Central memory CD8-positive, alpha-beta T cell (primary cell): ENCODE measurements around the gene MDM4.
"Not testable (repeated sequence)": the region's sequence is repeated elsewhere in the genome, so short reads cannot be mapped to it uniquely, and the experiment has no call there.

Source experiments
- ATAC-seq: fragments of 150-1000 bp; cut with Tn5 transposase; replicated peaks from 2 replicates; pipeline ENCODE4 v1.10.0; 2022; ENCODE audit warnings: mild to moderate bottlenecking, moderate FRiP score, moderate number of reproducible peaks; ENCODE audit not compliant: poor library complexity, severe bottlenecking; ENCODE audit errors: extremely low read depth
- DNase-seq, 2 donors: peaks; one replicate each; pipeline ENCODE4 v3.0.0; 2021; ENCODE audit warnings: low spot score in 2 of 2
- H3K27ac Mint-ChIP-seq: one replicate; pipeline ENCODE4 v1.8.0; 2022; ENCODE audit warnings: low read depth, mild to moderate bottlenecking, moderate library complexity, mixed read lengths
- H3K27me3 Mint-ChIP-seq: one replicate; pipeline ENCODE4 v1.8.0; 2022; ENCODE audit warnings: mixed read lengths
- H3K36me3 Mint-ChIP-seq: one replicate; pipeline ENCODE4 v1.8.0; 2022; ENCODE audit warnings: mild to moderate bottlenecking, moderate library complexity, mixed read lengths; ENCODE audit not compliant: insufficient read depth
- H3K4me1 Mint-ChIP-seq: one replicate; pipeline ENCODE4 v1.8.0; 2022; ENCODE audit warnings: mixed read lengths
- H3K4me3 Mint-ChIP-seq: one replicate; pipeline ENCODE4 v1.8.0; 2022; ENCODE audit warnings: mild to moderate bottlenecking, moderate library complexity, mixed read lengths
- H3K9me3 Mint-ChIP-seq: one replicate; pipeline ENCODE4 v1.8.0; 2022; ENCODE audit warnings: mixed read lengths

MDM4 gene

DNA sequence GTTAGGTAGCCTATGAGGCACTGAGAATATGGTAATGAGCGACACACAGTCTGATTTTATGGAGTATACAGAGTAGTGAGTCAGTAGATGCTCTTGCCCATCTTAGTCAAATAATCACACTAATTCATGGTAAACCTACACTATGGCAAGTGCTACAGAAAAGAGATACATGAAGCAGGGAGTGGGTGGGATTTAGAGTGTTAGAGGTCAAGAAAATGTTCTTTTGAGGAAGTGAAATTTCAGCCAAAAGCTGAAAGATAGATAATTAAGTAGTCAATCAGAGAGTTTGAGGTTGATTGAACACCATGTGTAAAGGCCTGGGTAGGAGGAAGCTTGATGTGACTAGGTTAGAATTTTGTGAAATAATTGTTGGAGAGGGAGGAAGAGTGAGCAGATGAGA lies 14.7 kb downstream of the MDM4 start:
- H3K27ac Mint-ChIP-seq = no peak overlapping the region
- H3K36me3 Mint-ChIP-seq = peaks cover 78% of the 10 kb centered on the region
- H3K4me1 Mint-ChIP-seq = peaks cover 19% of the 10 kb centered on the region
- H3K9me3 Mint-ChIP-seq = no peaks in the 10 kb centered on the region
- DNase-seq (no peak), ATAC-seq (no peak)
- H3K4me3 Mint-ChIP-seq = no peak overlapping the region
- no peaks in the 10 kb centered on the region for H3K27me3 Mint-ChIP-seq

DNA sequence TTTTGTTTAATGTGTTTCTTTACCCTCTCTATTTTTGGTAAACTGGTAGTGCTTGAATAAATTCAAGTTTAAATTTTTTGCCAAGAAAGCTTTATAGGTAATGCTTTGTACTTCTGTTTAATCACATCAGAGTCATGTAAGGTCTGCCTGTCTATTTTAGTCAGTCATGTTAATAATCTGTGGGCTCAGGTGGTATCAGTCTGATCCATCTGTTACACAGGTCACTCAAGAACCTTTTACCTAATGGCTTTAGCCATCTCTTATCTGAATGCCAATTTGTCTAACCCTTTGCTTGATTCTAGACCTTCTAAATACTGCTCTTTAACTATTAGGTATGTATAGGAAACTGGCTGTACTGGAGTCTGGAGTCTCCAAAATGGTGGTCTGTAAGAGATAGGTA lies 16.6 kb downstream of the MDM4 start:
- Mint-ChIP-seq H3K27me3 (no peaks in the 10 kb centered on the region), H3K27ac (peak overlapping the region; percentile 58), H3K4me3 (no peak overlapping the region), H3K36me3 (peaks cover 74% of the 10 kb centered on the region), H3K9me3 (no peaks in the 10 kb centered on the region), H3K4me1 (peaks cover 24% of the 10 kb centered on the region)
- DNase-seq = no peak
- ATAC-seq = no peak

DNA sequence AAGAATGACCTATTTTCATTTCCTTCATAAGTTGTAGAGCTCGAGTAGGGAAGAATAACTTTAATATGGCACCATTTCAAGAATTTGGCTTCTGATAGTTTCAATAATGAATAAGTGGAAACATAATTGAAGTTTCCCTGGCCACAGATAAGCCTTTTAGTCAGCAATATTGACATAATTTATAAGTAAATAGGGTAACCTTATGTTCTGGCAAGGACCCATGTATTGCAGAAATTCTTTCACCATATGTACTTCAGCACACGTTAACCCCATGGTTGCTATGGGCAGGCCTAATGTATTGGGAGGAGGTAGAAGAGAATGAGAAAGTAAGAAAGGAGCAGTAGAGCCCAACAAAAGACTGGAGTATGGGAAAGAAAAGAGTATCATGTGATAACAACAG lies 25.4 kb downstream of the MDM4 start:
- Mint-ChIP-seq H3K4me1 (peaks cover 56% of the 10 kb centered on the region), H3K27ac (peak overlapping the region; percentile 90)
- no peak for ATAC-seq

DNA sequence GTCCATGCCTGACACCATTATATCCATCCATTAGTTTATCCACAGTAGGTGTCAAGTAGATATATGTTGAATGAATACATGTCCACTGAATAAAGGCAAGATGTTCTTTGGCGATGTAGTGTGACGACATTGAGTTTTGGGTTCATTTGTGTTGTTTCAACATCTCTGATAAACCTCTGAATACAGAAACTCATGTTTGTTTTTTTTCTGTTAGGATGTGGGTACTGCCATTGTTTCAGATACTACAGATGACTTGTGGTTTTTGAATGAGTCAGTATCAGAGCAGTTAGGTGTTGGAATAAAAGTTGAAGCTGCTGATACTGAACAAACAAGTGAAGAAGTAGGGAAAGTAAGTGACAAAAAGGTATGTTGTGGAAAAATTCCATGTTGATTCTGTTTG lies 28.1 kb downstream of the MDM4 start:
- Mint-ChIP-seq H3K4me1 (peaks cover 58% of the 10 kb centered on the region), H3K27me3 (no peaks in the 10 kb centered on the region), H3K27ac (peak overlapping the region; percentile 90), H3K4me3 (peak overlapping the region; percentile 42), H3K9me3 (no peaks in the 10 kb centered on the region), H3K36me3 (peaks cover 73% of the 10 kb centered on the region)
- ATAC-seq (peak; percentile 99), DNase-seq (no peak)

More for the DNA sequence above, 25.4 kb downstream of the MDM4 start:
- Mint-ChIP-seq H3K36me3 (peaks cover 76% of the 10 kb centered on the region), H3K4me3 (no peak overlapping the region), H3K27me3 (no peaks in the 10 kb centered on the region), H3K9me3 (no peaks in the 10 kb centered on the region)
- DNase-seq = no peak

DNA sequence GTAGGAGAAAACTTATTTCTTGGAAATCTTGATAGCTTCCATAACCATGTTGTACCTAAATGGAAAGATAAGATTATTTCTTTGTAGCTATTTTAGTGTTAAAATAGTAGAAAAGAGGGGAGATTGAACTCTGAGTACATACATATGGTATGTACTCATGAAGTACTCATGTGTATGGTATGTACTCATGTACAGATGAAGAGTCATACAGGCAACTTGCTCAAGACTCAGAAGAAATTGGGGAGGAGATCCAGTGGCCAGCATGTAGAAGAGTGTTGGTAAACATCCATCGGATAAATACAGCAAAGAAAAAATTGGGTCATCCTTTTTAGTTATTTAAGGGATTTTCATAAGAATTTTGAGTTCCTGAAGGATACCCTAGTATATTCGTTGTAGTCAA lies 29.0 kb downstream of the MDM4 start:
- Mint-ChIP-seq H3K9me3 (no peaks in the 10 kb centered on the region), H3K4me3 (peak overlapping the region; percentile 50), H3K27me3 (no peaks in the 10 kb centered on the region), H3K4me1 (peaks cover 58% of the 10 kb centered on the region), H3K27ac (peak overlapping the region; percentile 90), H3K36me3 (peaks cover 73% of the 10 kb centered on the region)
- DNase-seq = no peak
- no peak for ATAC-seq

DNA sequence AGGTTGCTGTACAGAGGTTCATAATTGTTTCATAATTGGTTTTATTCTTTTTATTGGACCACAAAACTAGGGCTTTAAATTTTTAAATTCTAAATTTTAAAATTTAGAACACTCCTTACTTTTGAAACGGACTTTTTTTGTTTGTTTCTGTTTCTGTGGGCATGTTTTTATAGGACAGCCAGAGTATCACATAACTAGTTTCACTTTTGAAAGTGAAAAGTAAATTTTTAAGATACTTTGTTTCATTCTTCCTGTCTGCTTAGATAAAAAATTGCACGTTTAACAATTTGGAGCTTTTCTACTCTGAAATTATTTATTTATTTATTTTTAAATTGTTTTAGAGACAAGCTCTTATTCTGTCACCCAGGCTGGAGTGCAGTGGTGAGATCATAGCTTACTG lies 29.7 kb downstream of the MDM4 start:
- DNase-seq (no peak), ATAC-seq (no peak)
- Mint-ChIP-seq H3K4me1 (peaks cover 58% of the 10 kb centered on the region), H3K36me3 (peaks cover 74% of the 10 kb centered on the region), H3K27ac (peak overlapping the region; percentile 90), H3K27me3 (no peaks in the 10 kb centered on the region), H3K4me3 (no peak overlapping the region), H3K9me3 (no peaks in the 10 kb centered on the region)

DNA sequence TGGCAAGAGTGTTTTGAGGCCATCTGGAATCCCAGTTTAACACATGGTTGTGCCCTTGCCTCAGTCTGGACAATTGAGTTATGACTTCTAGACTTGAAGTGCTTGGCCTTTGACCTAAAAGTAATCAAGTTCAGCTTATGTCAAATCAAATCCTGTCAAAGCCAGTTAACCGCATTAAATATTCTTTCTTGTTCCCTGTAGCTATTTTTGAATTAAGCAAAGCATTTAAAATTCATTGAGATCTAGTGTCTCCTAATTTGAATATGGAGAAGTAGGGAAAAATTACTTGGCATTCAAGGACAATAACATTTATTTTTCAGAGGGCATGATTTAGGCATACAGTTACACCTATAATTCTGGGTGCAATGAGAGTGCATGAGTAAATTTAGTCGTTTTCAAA lies 32.1 kb downstream of the MDM4 start:
- no peaks in the 10 kb centered on the region for H3K27me3 Mint-ChIP-seq
- ATAC-seq (no peak), DNase-seq (no peak)
- no peak overlapping the region for H3K27ac Mint-ChIP-seq
- H3K9me3 Mint-ChIP-seq = no peaks in the 10 kb centered on the region
- peaks cover 38% of the 10 kb centered on the region for H3K4me1 Mint-ChIP-seq
- peaks cover 77% of the 10 kb centered on the region for H3K36me3 Mint-ChIP-seq
- no peak overlapping the region for H3K4me3 Mint-ChIP-seq

DNA sequence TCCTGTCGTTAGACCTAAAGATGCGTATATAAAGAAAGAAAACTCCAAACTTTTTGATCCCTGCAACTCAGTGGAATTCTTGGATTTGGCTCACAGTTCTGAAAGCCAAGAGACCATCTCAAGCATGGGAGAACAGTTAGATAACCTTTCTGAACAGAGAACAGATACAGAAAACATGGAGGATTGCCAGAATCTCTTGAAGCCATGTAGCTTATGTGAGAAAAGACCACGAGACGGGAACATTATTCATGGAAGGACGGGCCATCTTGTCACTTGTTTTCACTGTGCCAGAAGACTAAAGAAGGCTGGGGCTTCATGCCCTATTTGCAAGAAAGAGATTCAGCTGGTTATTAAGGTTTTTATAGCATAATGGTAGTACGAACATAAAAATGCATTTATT lies 33.1 kb downstream of the MDM4 start:
- H3K27me3 Mint-ChIP-seq = no peaks in the 10 kb centered on the region
- H3K36me3 Mint-ChIP-seq = peaks cover 71% of the 10 kb centered on the region
- peaks cover 32% of the 10 kb centered on the region for H3K4me1 Mint-ChIP-seq
- ATAC-seq = no peak
- H3K9me3 Mint-ChIP-seq = no peaks in the 10 kb centered on the region
- no peak overlapping the region for H3K27ac Mint-ChIP-seq
- DNase-seq = no peak
- H3K4me3 Mint-ChIP-seq = no peak overlapping the region

DNA sequence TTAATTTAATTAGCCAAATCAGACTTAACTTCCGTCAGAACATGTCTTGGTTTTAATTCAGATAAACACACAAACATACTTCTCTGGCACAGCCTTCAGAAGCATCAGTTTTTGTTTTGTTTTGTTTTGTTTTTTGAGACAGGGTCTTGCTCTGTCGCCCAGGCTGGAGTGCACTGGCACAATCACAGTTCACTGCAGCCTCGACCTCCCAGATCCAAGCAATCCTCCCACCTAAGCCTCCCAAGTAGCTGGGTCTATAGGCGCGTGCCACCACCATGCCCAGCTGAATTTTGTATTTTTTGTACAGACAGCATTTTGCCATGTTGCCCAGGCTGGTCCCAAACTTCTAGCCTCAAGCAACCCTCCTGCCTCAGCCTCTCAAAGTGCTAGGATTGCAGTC lies 34.7 kb downstream of the MDM4 start:
- ATAC-seq = no peak
- H3K36me3 Mint-ChIP-seq = peaks cover 70% of the 10 kb centered on the region
- no peaks in the 10 kb centered on the region for H3K9me3 Mint-ChIP-seq
- no peak overlapping the region for H3K4me3 Mint-ChIP-seq
- H3K4me1 Mint-ChIP-seq = peaks cover 20% of the 10 kb centered on the region
- no peak for DNase-seq
- no peak overlapping the region for H3K27ac Mint-ChIP-seq
- no peaks in the 10 kb centered on the region for H3K27me3 Mint-ChIP-seq

DNA sequence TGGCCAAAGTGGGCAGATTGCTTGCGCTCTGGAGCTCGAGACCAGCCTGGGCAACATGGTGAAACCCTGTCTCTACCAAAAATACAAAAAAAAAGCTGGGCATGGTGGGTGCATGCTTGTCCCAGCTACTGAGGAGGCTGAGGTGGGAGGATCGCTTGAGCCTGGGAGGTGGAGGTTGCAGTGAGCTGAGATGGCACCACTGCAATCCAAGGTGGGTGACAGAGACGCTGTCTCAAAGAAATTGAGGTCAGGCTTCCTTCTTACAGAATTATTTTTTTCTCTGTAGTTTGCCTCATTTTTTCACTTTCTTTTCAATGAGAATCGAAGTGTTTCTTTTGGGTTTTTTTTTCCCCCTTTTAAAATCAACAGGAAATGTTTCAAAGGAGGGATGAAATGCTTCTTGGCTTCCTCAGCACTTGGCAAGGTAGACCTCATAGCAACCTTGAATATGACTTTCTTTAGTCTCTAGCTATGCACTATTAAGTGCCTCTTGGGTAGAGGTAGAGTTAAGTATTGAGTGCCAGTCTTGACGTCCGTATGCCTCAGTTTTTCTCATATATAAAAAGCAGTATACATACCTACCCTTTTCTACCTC lies 40.3 kb downstream of the MDM4 start:
- Mint-ChIP-seq H3K27me3 (no peaks in the 10 kb centered on the region), H3K9me3 (no peaks in the 10 kb centered on the region), H3K27ac (no peak overlapping the region), H3K36me3 (peaks cover 36% of the 10 kb centered on the region), H3K4me3 (no peak overlapping the region), H3K4me1 (peaks cover 23% of the 10 kb centered on the region)
- DNase-seq (no peak), ATAC-seq (no peak)

DNA sequence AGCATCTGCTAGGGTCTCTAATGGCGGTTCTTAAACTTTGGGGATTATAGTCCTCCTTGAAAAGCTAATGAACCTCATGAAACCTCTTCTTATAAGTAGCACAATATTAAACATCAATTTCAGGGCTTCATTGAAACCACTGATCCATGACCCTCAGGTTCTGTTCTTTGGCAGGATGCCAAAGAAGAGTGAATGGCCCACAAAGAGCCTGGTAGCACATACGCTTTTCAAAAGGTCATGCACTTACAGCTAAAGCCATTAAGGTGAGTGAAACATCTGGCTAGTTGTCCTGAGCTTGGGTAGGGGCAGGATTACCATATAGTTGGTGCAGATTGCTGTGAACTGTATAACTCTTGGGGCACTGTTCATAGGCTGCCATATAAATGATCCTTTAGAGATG lies 42.3 kb downstream of the MDM4 start:
- ATAC-seq = no peak
- H3K36me3 Mint-ChIP-seq = peaks cover 22% of the 10 kb centered on the region
- no peak overlapping the region for H3K27ac Mint-ChIP-seq
- H3K27me3 Mint-ChIP-seq = no peaks in the 10 kb centered on the region
- H3K4me1 Mint-ChIP-seq = peaks cover 28% of the 10 kb centered on the region
- DNase-seq = no peak
- H3K9me3 Mint-ChIP-seq = no peaks in the 10 kb centered on the region
- no peak overlapping the region for H3K4me3 Mint-ChIP-seq

DNA sequence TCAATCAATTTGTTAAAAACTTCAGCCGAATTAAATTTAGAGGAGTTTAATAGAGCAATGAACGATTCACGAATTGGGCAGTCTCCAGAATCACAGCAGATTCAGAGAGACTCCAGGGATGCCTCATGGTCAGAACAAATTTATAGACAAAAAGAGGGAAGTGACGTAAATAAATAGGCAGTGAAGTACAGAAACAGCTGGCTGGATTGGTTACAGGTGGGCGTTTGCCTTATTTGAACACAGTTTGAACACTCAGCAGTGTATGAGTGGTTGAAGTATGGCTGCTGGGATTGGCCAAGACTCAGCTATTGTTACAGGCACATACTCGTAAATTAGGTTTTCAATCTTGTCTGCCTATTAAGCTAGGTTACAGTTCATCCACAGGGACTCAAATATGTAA lies 43.8 kb downstream of the MDM4 start:
- peak overlapping the region; percentile 32 for H3K27ac Mint-ChIP-seq
- peaks cover 27% of the 10 kb centered on the region for H3K36me3 Mint-ChIP-seq
- not testable (repeated sequence) for ATAC-seq, H3K9me3 Mint-ChIP-seq, DNase-seq, H3K27me3 Mint-ChIP-seq, H3K4me3 Mint-ChIP-seq
- H3K4me1 Mint-ChIP-seq = peaks cover 40% of the 10 kb centered on the region

DNA sequence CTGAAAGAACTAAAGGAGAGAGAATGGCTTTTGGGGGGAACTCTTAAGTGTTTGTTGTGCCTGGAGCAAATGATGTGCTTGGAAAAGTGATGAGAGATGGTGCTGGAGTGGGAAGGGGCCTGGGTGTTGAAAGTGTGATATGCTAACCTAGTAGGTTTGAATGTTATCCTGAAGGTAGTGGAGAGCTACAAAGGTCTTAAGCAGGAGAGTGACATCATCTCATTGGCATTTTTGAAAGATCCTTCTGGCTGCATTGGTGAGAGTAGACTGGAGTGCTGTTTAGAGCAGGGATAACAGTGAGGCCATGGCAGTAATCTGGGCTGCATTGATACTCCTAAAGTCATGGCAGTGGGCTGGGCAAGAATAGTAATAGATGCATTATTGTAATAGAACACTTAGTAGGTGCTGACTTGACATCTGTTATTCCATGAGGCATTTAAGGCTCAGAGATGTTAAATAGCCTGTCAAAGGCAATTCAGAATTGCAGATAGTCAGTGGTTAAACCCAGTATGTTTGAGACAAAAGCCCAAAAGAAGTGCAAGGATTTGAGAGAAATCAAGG lies 44.5 kb downstream of the MDM4 start:
- peaks cover 47% of the 10 kb centered on the region for H3K4me1 Mint-ChIP-seq
- DNase-seq = no peak
- peaks cover 25% of the 10 kb centered on the region for H3K36me3 Mint-ChIP-seq
- no peaks in the 10 kb centered on the region for H3K27me3 Mint-ChIP-seq
- no peaks in the 10 kb centered on the region for H3K9me3 Mint-ChIP-seq
- H3K27ac Mint-ChIP-seq = peak overlapping the region; percentile 32
- no peak overlapping the region for H3K4me3 Mint-ChIP-seq
- no peak for ATAC-seq
